T-helper 2 cell treated with Interferon-gamma antibody and Interleukin-4, amounts not matched to agents 100 ng/mL and 5 ng/mL, for 36 hours (primary cell): ENCODE data around the gene ZNF74. TPM values are rescaled to one million over a fixed set of nuclear protein-coding genes. Genes with fewer than 3 reads are reported as not detected.
"Not testable (repeated sequence)": the region's sequence is repeated elsewhere in the genome, so short reads cannot be mapped to it uniquely, and the experiment has no call there.

Experiments
- intact Hi-C: fragments of 100-400 bp; cut with micrococcal nuclease; formaldehyde crosslinking; loops from one replicate; pipeline ENCODE4 v1.15.1; 2023
- total RNA-seq: library from RNA; stranded (reverse); gene quantifications from 2 replicates; pipeline ENCODE4 v1.2.3, GENCODE V29; 2022

The ZNF74 gene
- total RNA-seq, 1 donor from 2014 or later: 10.7 TPM

GRCh38 chr22:20376281-20376680, 17.7 kb upstream of the ZNF74 start:
- intact Hi-C loops: not testable (repeated sequence)

DNA sequence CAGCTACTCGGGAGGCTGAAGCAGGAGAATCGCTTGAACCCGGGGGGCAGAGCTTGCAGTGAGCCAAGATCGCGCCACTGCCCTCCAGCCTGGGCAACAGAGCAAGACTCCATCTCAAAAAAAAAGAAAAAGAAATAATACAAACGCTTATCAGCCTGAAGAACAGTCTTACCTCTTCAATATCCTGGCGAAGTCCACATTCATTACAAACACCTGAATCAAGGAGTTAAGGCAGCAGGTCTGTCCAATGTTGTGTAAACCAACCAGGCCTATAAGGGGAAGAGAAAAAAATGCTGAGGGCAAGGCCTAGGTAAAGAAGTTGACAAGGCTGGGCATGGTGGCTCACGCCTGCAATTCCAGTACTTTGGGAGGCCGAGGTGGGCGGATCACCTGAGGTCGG, 17.0 kb upstream of the ZNF74 start:
- intact Hi-C loops: not testable (repeated sequence)

- intact Hi-C loops: no loop called here
These were observed 15.8 kb upstream of the ZNF74 start for GRCh38 chr22:20378110-20378509.

GRCh38 chr22:20378684-20379083, 15.3 kb upstream of the ZNF74 start:
- intact Hi-C loops: not testable (repeated sequence)

DNA sequence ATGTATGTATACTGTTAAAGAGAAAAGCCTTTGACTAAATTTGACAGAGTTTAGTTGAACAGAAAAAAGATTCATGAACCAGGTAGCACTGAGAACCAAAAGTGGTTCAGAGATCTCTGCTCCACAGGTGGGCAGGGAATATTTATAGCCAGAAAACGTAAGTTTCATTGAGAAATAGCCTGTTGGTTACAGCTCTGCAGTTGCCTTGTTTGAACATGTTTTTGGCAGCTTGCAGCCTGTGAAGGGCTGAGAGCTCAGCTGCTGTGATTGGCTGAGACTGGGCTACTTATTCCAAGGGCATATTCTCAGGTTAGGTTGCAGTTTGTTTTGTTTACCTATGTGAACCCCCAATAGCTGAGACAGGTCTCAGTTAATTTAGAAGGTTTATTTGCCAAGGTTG, 13.5 kb upstream of the ZNF74 start:
- intact Hi-C loops: no loop called here

DNA sequence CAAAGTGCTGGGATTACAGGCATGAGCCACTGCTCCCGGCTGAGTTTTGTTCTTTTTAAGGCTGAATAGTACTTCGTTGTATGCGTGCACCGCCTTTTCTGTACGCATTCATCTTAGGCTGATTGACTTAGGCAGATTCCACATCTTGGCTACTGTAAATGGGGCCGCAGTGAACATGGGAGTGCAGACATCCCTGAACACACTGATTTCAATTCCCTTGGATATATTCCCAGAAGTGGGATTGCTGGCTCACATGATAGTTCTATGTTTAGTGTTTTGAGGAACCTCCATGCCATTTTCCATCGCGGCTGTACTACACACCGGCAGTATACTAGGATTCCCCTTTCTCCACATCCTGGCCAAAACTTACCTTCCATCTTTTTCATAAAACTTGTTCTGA, 10.4 kb upstream of the ZNF74 start:
- intact Hi-C loops: no loop called here

DNA sequence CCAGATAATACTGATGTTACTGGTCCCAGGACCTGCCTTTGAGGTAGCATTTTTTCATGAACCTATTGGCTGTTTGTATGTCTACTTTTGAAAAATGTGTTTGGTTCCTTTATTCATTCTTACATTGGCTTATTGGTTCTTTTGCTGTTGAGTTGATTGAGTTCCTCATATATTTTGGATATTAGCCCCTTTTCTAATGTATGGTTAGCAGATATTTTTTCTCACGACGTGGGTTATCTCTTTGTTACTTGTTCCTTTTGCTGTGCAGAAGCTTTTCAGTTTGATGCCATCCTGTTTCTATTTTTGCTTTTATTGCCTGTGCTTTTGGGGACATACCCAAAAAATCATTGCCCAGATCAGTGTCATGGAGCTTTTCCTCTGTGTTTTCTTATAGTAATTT, 9.8 kb upstream of the ZNF74 start:
- intact Hi-C loops: no loop called here

GRCh38 chr22:20384865-20385264, 9.1 kb upstream of the ZNF74 start:
- intact Hi-C loops: no loop called here

DNA sequence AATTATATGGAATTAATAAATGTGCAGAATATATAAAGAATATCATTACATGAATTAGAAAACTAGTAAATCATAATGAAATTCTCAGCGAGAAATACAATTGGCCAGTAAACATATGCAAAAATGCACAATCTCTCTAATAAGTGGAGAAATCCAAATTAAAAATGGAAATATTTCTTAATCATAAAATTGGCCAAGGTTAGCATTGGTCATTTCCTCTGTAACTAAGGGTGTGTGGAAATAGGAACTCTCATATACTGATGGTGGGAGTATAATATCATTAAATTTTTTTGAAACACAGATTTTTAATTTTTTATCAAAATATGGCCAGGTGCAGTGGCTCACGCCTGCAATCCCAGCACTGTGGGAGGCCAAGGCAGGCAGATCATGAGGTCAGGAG, 7.6 kb upstream of the ZNF74 start:
- intact Hi-C loops: no loop called here

- intact Hi-C loops: no loop called here
These were observed 7.0 kb upstream of the ZNF74 start for GRCh38 chr22:20386972-20387371.

- intact Hi-C loops: no loop called here
These were observed 5.8 kb upstream of the ZNF74 start for GRCh38 chr22:20388200-20388599.

GRCh38 chr22:20389288-20389687, 4.7 kb upstream of the ZNF74 start:
- intact Hi-C loops: no loop called here

DNA sequence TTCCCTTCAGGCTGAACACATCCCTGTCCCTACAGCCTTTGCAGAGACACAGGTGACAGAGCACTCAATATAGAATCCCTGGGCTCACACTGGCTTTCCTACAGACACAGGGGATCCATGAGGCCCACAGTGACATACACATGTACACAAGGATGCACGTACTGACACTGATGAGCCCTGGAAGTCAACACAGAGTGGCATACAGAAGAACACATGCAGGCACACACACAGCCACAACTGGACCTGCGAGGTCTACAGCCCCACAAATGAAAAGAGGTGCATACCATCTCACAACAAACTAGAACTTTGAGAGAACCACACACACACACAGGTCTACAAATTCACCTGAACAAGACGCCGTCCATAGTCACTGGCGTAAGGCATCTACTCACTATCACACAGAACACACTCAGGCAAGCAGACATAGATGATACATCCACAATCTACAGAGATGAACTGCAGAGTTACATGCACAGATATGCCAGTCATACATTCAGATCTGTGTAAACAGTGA, 3.5 kb upstream of the ZNF74 start:
- intact Hi-C loops: no loop called here

DNA sequence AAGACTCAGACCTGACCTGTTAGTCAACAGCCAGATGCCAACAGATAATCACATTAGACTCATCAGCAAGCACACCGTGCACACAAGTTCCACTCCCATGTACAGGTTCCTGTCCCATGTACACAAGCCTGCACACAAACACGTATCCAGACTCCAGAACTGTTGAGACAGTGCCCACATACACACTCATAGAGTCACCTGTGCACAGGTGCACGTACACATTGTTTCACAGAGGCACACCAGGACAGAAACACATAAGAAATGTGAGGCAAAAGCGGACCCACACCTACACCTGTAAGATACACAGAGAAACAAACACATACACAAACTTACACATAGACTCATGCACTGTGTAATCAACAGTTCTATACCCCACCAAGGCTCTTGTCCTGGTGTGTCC, 2.7 kb upstream of the ZNF74 start:
- intact Hi-C loops: no loop called here

- intact Hi-C loops: not testable (repeated sequence)
These were observed 1.5 kb upstream of the ZNF74 start for GRCh38 chr22:20392365-20392881.

- intact Hi-C loops: no loop called here
These were observed 807 bp upstream of the ZNF74 start for GRCh38 chr22:20392983-20393704.

GRCh38 chr22:20395181-20395906, 1.4 kb downstream of the ZNF74 start:
- intact Hi-C loops: loop anchor here (2.0 kb wide), 2 partner anchors 33 to 75 kb away; partner anchors contain the start of gene DGCR6L

- intact Hi-C loops: loop anchor here (2.0 kb wide), 2 partner anchors 33 to 75 kb away; partner anchors contain the start of gene DGCR6L
These were observed 1.9 kb downstream of the ZNF74 start for GRCh38 chr22:20395907-20396287.

DNA sequence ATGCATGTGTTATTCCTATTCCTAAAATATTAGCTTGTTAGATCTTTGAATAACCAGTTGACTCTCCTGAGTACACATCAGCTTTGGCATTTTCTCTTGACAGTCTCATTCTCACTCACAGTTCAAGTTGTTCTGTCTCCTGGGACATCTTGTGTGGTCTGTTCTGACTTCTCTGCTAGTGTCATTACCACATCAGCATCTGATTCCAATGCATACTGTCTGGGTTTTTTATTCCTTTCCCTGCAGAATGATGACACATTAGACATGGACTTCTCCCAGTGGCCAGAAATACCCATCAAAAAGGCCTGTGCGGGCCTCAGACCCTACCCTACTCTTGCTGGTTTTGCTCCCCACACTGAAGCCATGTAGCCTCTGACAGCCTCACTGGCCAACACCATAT, 2.7 kb downstream of the ZNF74 start:
- intact Hi-C loops: no loop called here

GRCh38 chr22:20397498-20397897, 3.5 kb downstream of the ZNF74 start:
- intact Hi-C loops: no loop called here

GRCh38 chr22:20398420-20398819, 4.5 kb downstream of the ZNF74 start:
- intact Hi-C loops: no loop called here

- intact Hi-C loops: no loop called here
These were observed 6.1 kb downstream of the ZNF74 start for GRCh38 chr22:20399866-20400605.
